Mesenteric fat pad (tissue), 1 donor: Measurements from ENCODE around the gene HLA-DQB1. TPM values are rescaled to one million over a fixed set of nuclear protein-coding genes. Genes with fewer than 3 reads are reported as not detected.
"Not testable (repeated sequence)": the region's sequence is repeated elsewhere in the genome, so short reads cannot be mapped to it uniquely, and the experiment has no call there.

Experiments used
- DNase-seq: peaks from one replicate; pipeline ENCODE4 v3.0.0-alpha.2; 2020; ENCODE audit warnings: low spot score
- total RNA-seq: library from RNA; stranded (reverse); fragmentation: NEBNext Ultra II Directional; extraction: Animal tissue kit (Norgen Biotek cat#: 25700); gene quantifications from one replicate; pipeline ENCODE4 v1.2.1, GENCODE V29; 2021
- donor health status: DM: yes; HTN: yes; CAD: no.

The HLA-DQB1 gene
- total RNA-seq, 1 donor from 2014 or later, result 21.5 TPM

GRCh38 chr6:32662836-32663235 lies 3.6 kb downstream of the HLA-DQB1 start:
- no peak for DNase-seq

GRCh38 chr6:32662099-32662498 lies 4.4 kb downstream of the HLA-DQB1 start:
- DNase-seq, result no peak

- no peak for DNase-seq
Observed at GRCh38 chr6:32659856-32660595, 6.4 kb downstream of the HLA-DQB1 start.

- DNase-seq, result no peak
Observed at GRCh38 chr6:32658268-32658897, 8.1 kb downstream of the HLA-DQB1 start.

DNA sequence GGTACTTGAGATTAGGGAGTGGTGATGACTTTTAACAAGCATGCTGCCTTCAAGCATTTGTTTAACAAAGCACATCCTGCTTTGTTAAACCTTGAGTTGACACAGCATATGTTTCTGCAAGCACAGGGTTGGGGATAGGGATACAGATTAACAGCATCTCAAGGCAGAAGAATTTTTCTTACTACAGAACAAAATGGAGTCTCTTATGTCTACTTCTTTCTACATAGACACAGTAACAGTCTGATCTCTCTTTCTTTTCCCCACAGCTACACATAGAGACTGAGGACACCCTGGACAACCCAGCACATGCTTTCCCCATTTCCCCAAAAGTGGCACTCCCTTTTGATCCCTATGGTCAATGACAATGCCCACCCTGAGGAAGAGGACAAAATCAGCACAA lies 8.6 kb downstream of the HLA-DQB1 start:
- not testable (repeated sequence) for DNase-seq

- DNase-seq, result not testable (repeated sequence)
Observed at GRCh38 chr6:32657329-32657728, 9.1 kb downstream of the HLA-DQB1 start.

DNA sequence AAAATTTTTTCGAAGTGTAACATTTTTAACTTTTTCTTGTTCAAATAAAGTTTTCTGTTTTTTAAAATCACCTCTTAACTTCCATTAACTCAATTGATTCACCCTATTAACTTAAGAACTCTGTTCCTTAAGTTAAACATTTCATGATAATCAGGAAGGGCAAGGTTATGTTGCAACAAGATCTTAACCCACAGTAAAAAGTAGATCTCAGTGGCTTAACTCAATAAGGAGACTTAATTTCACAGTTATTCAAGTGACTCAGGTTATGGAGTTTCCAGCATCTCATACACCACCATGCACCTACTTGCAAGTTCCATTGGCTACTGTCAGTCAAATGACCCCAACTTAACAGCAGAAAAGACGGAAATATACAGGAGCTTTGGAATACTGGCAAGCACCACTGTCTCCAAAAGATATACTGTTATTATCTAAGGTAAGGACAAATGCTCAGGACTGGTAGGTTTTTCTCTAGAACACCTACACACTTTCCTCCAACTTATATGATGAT lies 11.2 kb downstream of the HLA-DQB1 start:
- DNase-seq, result no peak

GRCh38 chr6:32645047-32645703 lies 21.3 kb downstream of the HLA-DQB1 start:
- no peak for DNase-seq

- DNase-seq, result no peak
Observed at GRCh38 chr6:32643904-32644303, 22.6 kb downstream of the HLA-DQB1 start.

DNA sequence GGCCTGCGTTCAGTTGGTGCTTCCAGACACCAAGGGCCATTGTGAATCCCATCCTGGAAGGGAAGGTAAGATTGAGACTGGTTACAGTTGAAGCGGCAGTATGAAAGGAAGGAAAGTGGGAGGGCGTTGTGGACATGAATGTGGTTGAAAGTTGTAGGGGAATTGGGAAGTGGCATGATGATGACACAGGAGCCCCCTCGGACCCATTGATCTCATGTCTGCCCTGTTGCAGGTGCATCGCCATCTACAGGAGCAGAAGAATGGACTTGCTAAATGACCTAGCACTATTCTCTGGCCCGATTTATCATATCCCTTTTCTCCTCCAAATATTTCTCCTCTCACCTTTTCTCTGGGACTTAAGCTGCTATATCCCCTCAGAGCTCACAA lies 23.7 kb downstream of the HLA-DQB1 start:
- DNase-seq, result no peak

DNA sequence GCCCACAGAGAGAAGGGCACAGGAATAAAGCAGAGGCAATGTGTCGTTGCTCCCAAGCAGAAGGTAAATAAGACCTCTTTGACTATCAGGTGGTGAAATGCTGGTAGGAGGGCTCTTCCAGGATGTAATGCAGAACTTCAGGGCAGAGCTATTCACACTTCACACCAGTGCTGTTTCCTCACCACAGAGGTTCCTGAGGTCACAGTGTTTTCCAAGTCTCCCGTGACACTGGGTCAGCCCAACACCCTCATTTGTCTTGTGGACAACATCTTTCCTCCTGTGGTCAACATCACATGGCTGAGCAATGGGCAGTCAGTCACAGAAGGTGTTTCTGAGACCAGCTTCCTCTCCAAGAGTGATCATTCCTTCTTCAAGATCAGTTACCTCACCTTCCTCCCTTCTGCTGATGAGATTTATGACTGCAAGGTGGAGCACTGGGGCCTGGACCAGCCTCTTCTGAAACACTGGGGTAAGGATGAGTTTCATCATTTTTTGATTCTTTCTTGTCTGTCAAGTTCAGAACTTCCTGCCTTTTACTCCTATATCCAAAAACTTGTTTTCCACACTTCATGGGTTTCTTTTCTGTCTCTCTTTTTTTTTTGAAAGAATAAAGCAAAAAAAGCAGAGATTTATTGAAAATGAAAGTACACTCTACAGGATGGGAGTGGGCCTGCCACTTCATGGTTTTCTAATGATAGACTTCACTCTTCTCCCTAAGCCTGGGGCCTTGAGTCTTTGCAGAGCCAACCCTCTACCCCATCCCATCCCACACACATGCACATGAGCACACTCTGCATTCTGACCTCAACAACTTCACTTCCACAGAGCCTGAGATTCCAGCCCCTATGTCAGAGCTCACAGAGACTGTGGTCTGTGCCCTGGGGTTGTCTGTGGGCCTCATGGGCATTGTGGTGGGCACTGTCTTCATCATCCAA lies 24.4 kb downstream of the HLA-DQB1 start:
- DNase-seq, result not testable (repeated sequence)

- DNase-seq, result no peak
Observed at GRCh38 chr6:32641122-32641521, 25.3 kb downstream of the HLA-DQB1 start.

DNA sequence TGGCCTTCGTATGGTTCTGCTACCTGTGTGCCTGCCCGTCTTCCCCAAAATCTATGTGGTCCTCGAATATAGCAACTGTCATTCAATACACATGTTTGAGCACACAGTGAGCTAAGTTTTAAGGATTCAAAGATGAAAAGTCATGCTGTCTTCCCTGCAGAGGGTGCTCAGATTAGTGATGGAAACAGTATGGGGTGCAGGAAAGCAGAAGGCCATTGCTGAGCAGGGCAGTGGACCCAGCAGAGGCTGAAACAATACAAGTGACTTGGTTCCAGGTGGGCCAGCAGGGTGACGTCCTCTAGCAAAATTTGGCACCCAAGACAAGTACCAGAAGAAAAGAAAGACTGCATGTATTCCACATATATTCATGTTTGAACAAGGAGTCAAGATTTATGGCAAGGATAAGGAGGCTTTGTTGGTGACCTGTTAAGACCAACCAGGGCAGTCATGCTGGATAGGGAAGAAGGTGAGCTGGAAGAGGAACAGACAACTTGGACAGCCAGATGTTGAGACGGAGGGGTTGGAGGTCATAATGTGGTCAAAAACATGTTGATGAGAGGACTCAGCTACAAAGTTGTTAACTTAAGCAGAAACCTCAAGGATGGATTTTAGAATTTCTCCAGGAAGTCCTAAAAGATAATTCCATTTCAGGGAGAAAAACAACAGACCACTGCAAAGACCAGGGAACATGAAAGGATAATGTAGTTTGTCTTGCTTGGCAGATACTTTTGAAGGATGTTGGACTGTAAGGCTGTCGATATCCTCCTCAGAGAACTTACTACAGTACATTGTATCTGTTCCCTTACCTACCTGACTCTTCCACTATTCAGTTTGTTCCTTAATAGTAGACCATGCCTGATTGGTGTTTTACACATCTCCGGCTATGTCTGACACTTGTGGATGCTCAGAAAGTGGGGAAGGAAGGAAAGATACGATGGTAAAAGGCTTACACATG lies 26.7 kb downstream of the HLA-DQB1 start:
- DNase-seq, result no peak

DNA sequence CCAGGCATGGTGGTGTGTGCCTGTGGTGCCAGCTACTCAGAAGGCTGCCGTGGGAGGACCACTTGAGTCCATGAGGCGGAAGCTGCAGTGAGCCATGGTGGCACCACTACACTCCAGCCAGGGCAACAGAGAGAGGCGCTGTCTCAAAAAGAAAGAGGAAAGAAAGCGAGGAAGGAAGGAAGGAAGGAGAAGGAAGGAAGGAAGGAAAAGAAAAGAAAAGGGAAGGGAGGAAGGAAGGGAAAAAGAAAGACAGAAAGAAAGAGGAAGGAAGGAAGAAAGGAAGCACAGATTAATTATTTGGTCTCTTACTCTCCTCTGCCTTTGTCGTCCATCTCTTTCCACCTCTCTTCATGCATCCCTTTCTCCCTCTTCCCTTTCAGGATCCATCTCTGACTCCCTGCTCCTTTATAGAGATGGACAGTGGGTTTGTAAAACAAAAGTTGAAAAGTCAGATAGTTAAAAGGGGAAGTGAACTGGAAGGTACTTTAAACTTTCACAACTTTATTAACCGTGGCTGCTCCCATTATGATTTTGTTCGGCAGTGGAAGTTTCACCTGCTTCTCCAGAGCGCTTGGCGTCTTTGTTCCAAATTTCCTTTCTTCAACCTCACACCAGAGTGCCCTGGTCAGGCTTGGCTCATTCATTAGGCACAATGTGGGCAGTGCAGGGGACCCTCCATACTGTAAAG lies 27.8 kb downstream of the HLA-DQB1 start:
- DNase-seq, result no peak

DNA sequence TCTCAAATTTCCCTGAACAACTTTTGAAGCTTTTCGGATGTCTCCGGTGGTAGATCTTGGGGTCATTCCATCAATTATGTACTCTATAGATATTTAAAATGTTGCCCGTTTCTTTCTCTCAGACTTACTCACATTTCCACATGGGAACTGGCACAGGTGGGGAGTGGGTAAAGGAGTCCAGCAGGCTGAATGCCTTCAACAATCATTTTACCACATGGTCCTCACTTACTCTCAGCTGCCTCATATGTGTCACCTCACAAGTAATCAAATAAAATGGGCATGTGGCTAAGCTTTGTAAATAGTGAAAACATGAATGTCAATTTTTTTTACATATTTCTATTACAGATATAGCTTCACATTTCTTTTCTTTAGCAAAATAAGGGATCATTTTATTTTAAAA lies 28.6 kb downstream of the HLA-DQB1 start:
- DNase-seq, result no peak

DNA sequence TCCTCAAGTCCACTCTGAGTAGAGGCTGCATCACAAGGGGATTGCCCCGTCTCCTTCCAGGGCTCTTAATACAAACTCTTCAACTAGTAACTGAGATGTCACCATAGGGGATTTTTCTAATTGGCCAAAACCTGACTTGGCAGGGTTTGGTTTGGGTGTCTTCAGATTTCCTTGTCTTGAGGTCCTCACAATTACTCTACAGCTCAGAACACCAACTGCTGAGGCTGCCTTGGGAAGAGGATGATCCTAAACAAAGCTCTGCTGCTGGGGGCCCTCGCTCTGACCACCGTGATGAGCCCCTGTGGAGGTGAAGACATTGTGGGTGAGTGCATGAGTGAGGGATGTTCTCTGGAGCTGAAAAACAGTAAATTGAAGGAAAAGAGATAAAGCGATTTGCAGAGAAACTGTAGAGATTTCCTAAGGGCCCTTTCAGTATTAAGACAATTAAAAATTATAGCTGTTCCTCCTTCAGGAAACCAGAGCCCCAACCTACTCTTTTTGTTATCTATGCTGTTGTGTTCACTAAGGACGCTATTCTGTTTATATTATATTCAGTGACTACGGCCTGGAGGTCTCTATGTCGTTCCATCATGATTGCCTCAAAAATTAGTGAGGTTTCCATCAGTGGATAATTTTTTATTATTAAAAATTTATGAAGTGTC lies 29.1 kb downstream of the HLA-DQB1 start, which contains the start of gene HLA-DQA1:
Gene HLA-DQA1, plus strand, starts transcription at position 188 of the 662 bp plus-strand sequence. Its CDS starts 53 bp downstream, at position 241.
- DNase-seq, result no peak

- DNase-seq, result no peak
Observed at GRCh38 chr6:32635526-32636123, 30.8 kb downstream of the HLA-DQB1 start.

- DNase-seq, result not testable (repeated sequence)
Observed at GRCh38 chr6:32629793-32630192, 36.7 kb downstream of the HLA-DQB1 start.
